Vagina (tissue), 2 donors: ENCODE measurements around the gene ZRANB3. TPM values are rescaled to one million over a fixed set of nuclear protein-coding genes. Genes with fewer than 3 reads are reported as not detected.
"Not testable (repeated sequence)": the region's sequence is repeated elsewhere in the genome, so short reads cannot be mapped to it uniquely, and the experiment has no call there.

Experiments used
- DNase-seq, 2 donors: peaks; one replicate each; pipeline ENCODE4 v3.0.0-alpha.2; 2017; ENCODE audit errors: extremely low spot score in 2 of 2
- H3K27ac ChIP-seq: fragments of 200-600 bp; sonication (generic); one replicate; pipeline ENCODE4 v1.5.1; 2019
- H3K27me3 ChIP-seq: fragments of 200-600 bp; sonication (generic); one replicate; pipeline ENCODE4 v1.5.1; 2019
- H3K36me3 ChIP-seq, 2 donors: fragments of 200-600 bp; sonication (generic); one replicate each; pipeline ENCODE4 v1.5.1; 2017 to 2019
- H3K4me1 ChIP-seq: fragments of 200-600 bp; sonication (generic); one replicate; pipeline ENCODE4 v1.5.1; 2019
- H3K4me3 ChIP-seq, 2 donors: fragments of 200-600 bp; sonication (generic); 1 replicate in 1 of 2; 2 replicates in 1 of 2; pipeline ENCODE4 v1.5.1; 2016 to 2019
- H3K9me3 ChIP-seq: fragments of 200-600 bp; sonication (generic); one replicate; pipeline ENCODE4 v1.5.1; 2019
- POLR2A ChIP-seq, 2 donors: fragments of 450-650 bp; IDR thresholded peaks; one replicate each; pipeline ENCODE4 v1.6.1; 2017; ENCODE audit warnings: antibody characterized with exemption in 2 of 2, mild to moderate bottlenecking in 2 of 2, moderate library complexity in 2 of 2
- POLR2AphosphoS5 ChIP-seq, 2 donors: sonication (generic); formaldehyde crosslinking; IDR thresholded peaks; one replicate each; pipeline ENCODE4 v1.9.0; 2017; ENCODE audit warnings: antibody characterized with exemption in 2 of 2, mild to moderate bottlenecking in 2 of 2, low read depth in 1 of 2; ENCODE audit not compliant: insufficient read depth in 1 of 2
- intact Hi-C: fragments of 100-400 bp; cut with DNase I; formaldehyde crosslinking; loops from one replicate; pipeline ENCODE4 v1.15.1; 2023
- total RNA-seq: library from RNA; depleted of rRNA; stranded (reverse); fragments of >200 nt; gene quantifications from one replicate; pipeline ENCODE4 v1.2.3, GENCODE V29; 2016
- TF ChIP-seq, protein P1 (sequence below), 3 experiments: fragments of 450-650 bp in 2 of 3; fragments of 200-600 bp in 1 of 3; sonication (generic) in 1 of 3; IDR thresholded peaks; one replicate each; pipeline ENCODE4 v1.5.1; 2017 to 2019; ENCODE audit warnings: antibody characterized with exemption in 3 of 3, mild to moderate bottlenecking in 2 of 3, moderate library complexity in 2 of 3

The ZRANB3 gene
- total RNA-seq, 1 donor from 2014 or later, result 1.5 TPM

DNA sequence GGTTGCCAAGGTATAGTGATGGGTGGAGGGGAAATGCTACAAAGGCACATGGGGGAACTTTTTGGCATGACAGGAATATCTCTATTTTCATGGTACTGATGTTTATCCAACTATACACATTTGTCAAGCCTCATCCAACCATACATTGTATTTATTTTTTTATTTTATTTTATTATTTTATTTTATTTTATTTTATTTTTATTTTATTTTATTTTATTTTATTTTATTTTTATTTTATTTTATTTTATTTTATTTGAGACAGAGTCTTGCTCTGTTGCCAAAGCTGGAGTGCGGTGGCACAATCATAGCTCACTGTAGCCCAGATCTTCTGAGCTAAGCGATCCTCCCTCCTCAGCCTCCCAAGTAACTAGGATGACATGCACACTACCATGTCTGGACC lies 219.1 kb downstream of the ZRANB3 start:
- H3K9me3 ChIP-seq, result no peaks in the 10 kb centered on the region
- DNase-seq, result no peak
- intact Hi-C loops, result no loop called here
- TF ChIP-seq, protein P1, sequence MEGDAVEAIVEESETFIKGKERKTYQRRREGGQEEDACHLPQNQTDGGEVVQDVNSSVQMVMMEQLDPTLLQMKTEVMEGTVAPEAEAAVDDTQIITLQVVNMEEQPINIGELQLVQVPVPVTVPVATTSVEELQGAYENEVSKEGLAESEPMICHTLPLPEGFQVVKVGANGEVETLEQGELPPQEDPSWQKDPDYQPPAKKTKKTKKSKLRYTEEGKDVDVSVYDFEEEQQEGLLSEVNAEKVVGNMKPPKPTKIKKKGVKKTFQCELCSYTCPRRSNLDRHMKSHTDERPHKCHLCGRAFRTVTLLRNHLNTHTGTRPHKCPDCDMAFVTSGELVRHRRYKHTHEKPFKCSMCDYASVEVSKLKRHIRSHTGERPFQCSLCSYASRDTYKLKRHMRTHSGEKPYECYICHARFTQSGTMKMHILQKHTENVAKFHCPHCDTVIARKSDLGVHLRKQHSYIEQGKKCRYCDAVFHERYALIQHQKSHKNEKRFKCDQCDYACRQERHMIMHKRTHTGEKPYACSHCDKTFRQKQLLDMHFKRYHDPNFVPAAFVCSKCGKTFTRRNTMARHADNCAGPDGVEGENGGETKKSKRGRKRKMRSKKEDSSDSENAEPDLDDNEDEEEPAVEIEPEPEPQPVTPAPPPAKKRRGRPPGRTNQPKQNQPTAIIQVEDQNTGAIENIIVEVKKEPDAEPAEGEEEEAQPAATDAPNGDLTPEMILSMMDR (IDR thresholded peaks at IDR 0.05), result no peak
- TF ChIP-seq POLR2AphosphoS5 (IDR thresholded peaks at IDR 0.05; ENCODE audit: insufficient read depth in 1 of 2, low read depth in 1 of 2), result no peak
- no peaks in the 10 kb centered on the region for H3K36me3 ChIP-seq
- no peaks in the 10 kb centered on the region for H3K4me1 ChIP-seq
- no peaks in the 10 kb centered on the region for H3K27me3 ChIP-seq
- no peak overlapping the region for H3K27ac ChIP-seq
- H3K4me3 ChIP-seq, result no peak overlapping the region

DNA sequence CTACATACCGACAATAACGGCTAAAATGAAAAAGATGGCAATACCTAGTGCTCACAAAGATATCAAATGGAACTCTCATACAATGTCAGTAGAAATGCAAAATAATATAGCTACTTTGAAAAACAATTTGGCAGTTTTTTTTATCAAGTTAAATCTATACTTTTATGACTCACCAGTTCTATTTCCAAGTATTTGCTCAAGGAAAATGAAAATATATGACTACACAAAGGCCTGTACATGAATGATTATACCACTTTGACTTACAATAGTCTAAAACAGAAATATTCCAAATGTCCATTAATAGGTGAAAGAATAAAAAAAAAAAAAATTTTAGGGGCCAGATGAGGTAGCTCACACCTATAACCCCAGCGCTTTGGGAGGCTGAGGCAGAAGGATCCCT lies 219.8 kb downstream of the ZRANB3 start:
- no peaks in the 10 kb centered on the region for H3K36me3 ChIP-seq
- TF ChIP-seq POLR2A (IDR thresholded peaks at IDR 0.05), result no peak
- TF ChIP-seq, protein P1 (IDR thresholded peaks at IDR 0.05), result no peak
- TF ChIP-seq POLR2AphosphoS5 (IDR thresholded peaks at IDR 0.05; ENCODE audit: insufficient read depth in 1 of 2, low read depth in 1 of 2), result no peak
- no peaks in the 10 kb centered on the region for H3K4me1 ChIP-seq
- H3K4me3 ChIP-seq, result no peak overlapping the region
- intact Hi-C loops, result no loop called here
- H3K27ac ChIP-seq, result no peak overlapping the region
- no peaks in the 10 kb centered on the region for H3K9me3 ChIP-seq
- DNase-seq, result no peak
- H3K27me3 ChIP-seq, result no peaks in the 10 kb centered on the region

DNA sequence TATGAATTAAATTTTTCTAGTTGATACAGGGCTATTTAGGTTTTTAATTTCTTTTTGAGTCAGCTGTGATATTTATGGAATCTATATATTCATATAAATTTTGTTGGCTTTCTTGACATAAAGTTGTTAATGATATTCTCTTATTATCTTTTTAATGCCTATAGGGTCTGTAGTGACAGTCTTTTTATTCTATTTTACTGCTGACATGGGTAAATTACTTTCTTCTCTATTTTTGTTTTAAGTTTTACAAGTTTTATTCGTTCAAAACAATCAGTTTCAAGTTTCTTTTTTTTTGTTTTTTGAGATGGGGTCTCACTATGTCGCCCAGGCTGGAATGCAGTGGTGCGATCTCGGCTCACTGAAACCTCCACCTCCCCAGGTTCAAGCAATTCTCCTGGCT lies 226.3 kb downstream of the ZRANB3 start:
- H3K4me1 ChIP-seq, result no peaks in the 10 kb centered on the region
- no peak overlapping the region for H3K4me3 ChIP-seq
- intact Hi-C loops, result no loop called here
- H3K27me3 ChIP-seq, result no peaks in the 10 kb centered on the region
- TF ChIP-seq, protein P1 (IDR thresholded peaks at IDR 0.05), result no peak
- TF ChIP-seq POLR2A (IDR thresholded peaks at IDR 0.05) (no peak), POLR2AphosphoS5 (IDR thresholded peaks at IDR 0.05; ENCODE audit: insufficient read depth in 1 of 2, low read depth in 1 of 2) (no peak)
- no peak overlapping the region for H3K27ac ChIP-seq
- no peak for DNase-seq
- no peaks in the 10 kb centered on the region for H3K9me3 ChIP-seq
- no peaks in the 10 kb centered on the region for H3K36me3 ChIP-seq

DNA sequence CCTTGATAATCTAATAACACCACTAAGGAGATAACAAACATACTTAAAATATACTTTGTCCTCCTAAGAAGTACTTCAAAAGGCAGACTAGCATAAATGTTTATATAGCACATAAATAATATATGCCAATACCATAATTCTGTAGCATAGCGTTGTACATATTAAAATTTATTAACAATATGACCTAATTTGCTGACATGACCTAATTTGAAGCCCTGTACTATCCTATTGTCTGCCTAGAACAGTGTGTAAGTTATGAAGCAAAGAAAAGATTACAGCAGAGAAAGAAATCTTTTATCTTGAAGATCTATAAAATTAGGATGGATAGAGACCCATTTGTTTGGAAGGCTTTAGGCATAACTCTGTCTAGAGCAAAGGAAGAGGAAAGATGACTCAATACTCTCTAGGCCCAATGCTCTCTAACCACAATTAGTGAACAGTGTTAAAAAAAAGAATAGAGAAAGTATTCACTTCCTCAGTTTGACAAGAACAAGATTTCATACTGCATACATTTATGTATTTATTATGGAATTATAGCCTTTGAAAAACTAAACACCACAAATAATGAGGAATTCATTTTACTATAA lies 231.3 kb downstream of the ZRANB3 start:
- Histone ChIP-seq H3K4me3 (no peak overlapping the region), H3K27me3 (no peaks in the 10 kb centered on the region), H3K9me3 (no peaks in the 10 kb centered on the region), H3K4me1 (no peaks in the 10 kb centered on the region), H3K27ac (no peak overlapping the region), H3K36me3 (no peaks in the 10 kb centered on the region)
- DNase-seq, result no peak
- intact Hi-C loops, result no loop called here
- no peak for TF ChIP-seq POLR2A (IDR thresholded peaks at IDR 0.05)

DNA sequence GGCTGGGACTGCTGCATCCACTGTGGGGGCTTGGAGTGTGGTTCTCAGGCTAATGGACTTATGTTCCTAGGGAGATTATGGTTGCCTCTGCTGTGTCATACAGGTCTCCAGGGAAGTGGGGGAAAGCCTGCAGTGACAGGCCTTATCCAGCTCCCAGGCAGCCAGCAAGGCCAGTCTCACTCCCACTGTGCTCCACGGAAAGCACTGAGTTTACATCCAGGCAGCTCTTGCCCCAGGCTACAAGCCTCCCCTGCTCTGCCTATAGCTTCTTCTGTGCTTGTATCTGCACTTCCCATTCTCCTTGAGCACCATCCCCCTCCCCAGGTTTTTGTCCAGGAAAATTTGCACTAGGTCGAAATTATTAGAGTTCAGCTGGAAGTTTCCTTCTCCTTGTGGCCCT lies 231.9 kb downstream of the ZRANB3 start:
- intact Hi-C loops, result no loop called here
- no peaks in the 10 kb centered on the region for H3K36me3 ChIP-seq
- H3K27ac ChIP-seq, result no peak overlapping the region
- H3K4me1 ChIP-seq, result no peaks in the 10 kb centered on the region
- H3K27me3 ChIP-seq, result no peaks in the 10 kb centered on the region
- TF ChIP-seq POLR2A (IDR thresholded peaks at IDR 0.05), result no peak
- TF ChIP-seq, protein P1 (IDR thresholded peaks at IDR 0.05), result no peak
- no peak for TF ChIP-seq POLR2AphosphoS5 (IDR thresholded peaks at IDR 0.05; ENCODE audit: insufficient read depth in 1 of 2, low read depth in 1 of 2)
- no peak for DNase-seq
- no peak overlapping the region for H3K4me3 ChIP-seq
- H3K9me3 ChIP-seq, result no peaks in the 10 kb centered on the region

DNA sequence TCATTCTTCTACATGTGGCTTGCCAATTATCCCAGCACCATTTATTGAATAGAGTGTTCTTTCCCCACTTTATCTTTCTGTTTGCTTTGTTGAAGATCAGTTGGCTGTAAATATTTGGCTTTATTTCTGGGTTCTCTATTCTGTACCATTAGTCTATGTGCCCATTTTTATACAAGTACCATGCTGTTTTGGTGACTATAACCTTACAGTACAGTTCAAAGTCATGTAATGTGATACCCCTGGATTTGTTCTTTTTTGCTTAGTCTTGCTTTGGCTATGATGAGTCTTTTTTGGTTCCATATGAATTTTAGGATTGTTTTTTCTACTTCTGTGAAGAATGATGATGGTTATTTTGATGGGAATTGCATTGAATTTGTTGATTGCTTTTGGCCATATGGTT lies 243.9 kb downstream of the ZRANB3 start:
- DNase-seq, H3K27ac ChIP-seq, H3K36me3 ChIP-seq, intact Hi-C loops, H3K4me3 ChIP-seq, H3K4me1 ChIP-seq, H3K27me3 ChIP-seq, H3K9me3 ChIP-seq: not testable (repeated sequence)
